Breast epithelium (tissue), 3 donors: Measurements from ENCODE around the gene C1RL.

ENCODE experiments used
- CTCF ChIP-seq, 3 donors: fragments of 450-650 bp; IDR thresholded peaks; one replicate each; pipeline ENCODE4 v1.5.1; 2016 to 2017; ENCODE audit warnings: antibody characterized with exemption in 3 of 3, mild to moderate bottlenecking in 3 of 3, moderate library complexity in 3 of 3
- POLR2AphosphoS5 ChIP-seq, 3 donors: sonication (generic); formaldehyde crosslinking; IDR thresholded peaks; one replicate each; pipeline ENCODE4 v1.6.1; 2017; ENCODE audit warnings: antibody characterized with exemption in 3 of 3

GRCh38 chr12:7129872-7130691 is 21.1 kb upstream of the C1RL start, which contains the start of gene CLSTN3:
- TF ChIP-seq CTCF (IDR thresholded peaks at IDR 0.05) (no peak), POLR2AphosphoS5 (IDR thresholded peaks at IDR 0.05) (peak in 1 of 3 donors; percentile 46)
